ENCODE measurements around the gene ASTE1.
"Not testable (repeated sequence)": the region's sequence is repeated elsewhere in the genome, so short reads cannot be mapped to it uniquely, and the experiment has no call there.

ASTE1 gene

DNA sequence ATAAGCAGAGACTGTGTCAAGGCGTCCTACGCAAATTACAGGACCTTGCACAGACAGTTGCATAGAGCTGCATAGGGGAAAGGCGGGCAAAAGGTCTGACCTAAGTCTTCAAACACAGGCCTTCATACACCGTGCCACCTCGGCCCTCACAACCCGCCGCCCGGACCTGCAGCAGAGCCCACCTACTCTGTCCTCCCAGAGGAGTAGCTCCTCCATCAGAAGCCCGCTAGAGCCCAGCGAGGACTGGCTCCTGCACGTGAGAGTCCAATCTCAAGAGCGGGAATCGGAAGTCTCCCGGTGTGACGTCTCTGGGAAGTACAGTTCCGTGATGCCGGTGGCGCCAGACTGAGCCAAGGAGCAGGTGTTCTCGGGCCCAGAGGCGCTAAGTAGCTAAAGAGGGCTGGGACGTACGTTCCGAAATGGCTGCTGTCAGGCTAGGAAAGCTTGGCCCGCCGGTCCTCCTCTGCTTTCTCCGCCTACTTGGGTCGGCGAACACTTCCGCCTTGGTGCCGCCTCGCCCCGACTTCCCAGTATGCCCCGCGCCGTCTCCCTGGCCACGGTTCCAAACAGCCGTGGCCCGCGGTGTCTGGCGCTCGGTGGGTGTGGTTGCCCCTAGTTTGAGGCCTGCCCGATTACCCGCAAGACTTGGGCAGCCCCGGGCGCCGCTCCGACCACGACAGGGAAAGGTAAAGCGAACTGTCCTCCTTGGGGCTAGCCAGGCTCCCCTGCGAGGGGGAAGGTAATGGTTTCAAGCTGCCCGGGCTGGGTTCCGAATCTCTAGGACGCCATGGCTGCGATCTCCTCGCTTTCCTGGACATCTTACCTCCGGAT is at the start of gene ASTE1, which contains the start of gene NEK11:
TSS of gene ASTE1 (minus strand) at position 505 of the 831 bp plus-strand sequence. CDS start 1,519 bp downstream, outside the sequence.
TSS of gene NEK11 (plus strand) at position 557 of the 831 bp plus-strand sequence. CDS start 2,832 bp downstream, outside the sequence.
- in situ Hi-C loops (cut with MboI; ENCODE audit: low sequenced_read_pairs), result no loop called here

GRCh38 chr3:131075632-131076328 is 49.2 kb upstream of the ASTE1 start:
- in situ Hi-C loops (cut with MboI; ENCODE audit: low sequenced_read_pairs), result no loop called here

DNA sequence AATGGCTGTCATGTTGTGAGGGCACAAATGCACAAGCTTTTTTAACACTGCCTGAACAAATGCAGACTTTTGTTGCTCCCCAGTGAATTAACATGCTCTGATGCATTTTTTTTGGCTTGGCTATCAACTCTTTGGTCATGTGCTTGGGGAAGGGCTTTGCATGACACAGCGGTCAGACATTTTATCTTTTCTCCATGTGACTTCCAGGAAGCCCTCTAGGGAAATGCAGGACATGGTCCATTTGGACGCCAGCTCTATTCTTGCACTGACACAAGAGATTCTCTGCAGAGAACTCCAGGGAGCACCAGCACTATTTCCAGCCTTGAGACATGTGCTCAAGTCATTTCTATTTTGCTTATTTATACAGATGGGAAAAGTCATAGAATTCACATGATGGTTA is 46.2 kb upstream of the ASTE1 start:
- in situ Hi-C loops (cut with MboI; ENCODE audit: low sequenced_read_pairs), result no loop called here

- in situ Hi-C loops (cut with MboI; ENCODE audit: low sequenced_read_pairs), result no loop called here
Observed at GRCh38 chr3:131072099-131072559, 45.5 kb upstream of the ASTE1 start.

- in situ Hi-C loops (cut with MboI; ENCODE audit: low sequenced_read_pairs), result no loop called here
Observed at GRCh38 chr3:131067983-131068382, 41.4 kb upstream of the ASTE1 start.

DNA sequence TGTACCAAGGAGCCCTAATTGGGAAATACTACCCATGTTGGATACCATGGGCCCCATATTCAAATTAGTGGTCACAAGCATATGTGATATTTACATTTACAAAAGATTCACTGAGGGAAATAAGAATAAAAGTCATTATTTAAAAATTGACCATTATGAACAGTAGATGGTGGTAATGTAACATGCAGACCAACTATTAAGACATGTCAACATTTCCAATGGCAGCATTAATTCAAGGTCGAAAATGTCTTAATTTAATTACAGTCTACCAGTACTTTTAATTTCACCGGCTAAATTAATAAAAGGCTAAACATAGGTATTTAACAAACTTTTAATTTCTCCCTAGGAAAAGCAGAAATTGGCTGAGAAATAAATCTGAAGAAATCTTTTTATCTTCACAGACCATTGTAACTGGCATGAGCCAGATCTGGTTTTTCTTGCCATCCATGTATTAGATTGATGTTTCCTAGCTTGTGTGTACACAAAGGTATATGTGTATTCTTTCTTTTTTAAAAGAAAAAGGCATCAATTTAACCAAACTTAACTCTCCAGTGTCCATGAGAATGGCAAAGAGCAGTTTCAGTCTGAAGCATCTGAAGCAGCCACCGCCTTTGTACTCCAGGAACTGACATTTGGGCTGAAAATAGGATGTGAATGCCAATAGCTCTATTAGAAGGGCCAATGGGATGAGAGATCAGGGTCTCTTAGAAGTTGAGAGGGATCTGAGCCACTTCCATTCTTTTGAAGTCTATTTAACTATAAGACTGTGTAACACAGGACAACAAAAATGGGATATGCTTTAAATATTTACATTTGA is 26.6 kb upstream of the ASTE1 start:
- in situ Hi-C loops (cut with MboI; ENCODE audit: low sequenced_read_pairs), result no loop called here

GRCh38 chr3:131050001-131050400 is 23.4 kb upstream of the ASTE1 start:
- in situ Hi-C loops (cut with MboI; ENCODE audit: low sequenced_read_pairs), result no loop called here

- in situ Hi-C loops (cut with MboI; ENCODE audit: low sequenced_read_pairs), result no loop called here
Observed at GRCh38 chr3:131048030-131048429, 21.4 kb upstream of the ASTE1 start.

DNA sequence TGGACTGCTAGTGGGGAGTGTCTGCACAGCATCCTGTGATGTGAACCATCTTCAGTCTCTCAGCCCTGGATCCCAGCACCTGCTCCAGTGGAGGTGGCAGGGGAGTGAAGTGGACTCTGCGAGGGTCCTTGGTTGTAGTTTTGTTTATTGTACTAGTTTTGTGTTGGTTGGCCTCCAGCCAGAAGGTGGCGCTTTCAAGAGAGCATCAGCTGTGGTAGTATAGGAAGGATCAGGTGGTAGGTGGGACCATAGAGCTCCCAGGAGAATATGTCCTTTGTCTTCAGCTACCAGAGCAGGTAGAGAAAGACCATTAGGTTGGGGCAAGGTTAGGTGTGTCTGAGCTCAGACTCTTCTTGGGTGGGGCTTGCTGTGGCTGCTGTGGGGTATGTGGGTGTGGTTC is 21.0 kb upstream of the ASTE1 start:
- in situ Hi-C loops (cut with MboI; ENCODE audit: low sequenced_read_pairs), result no loop called here

- in situ Hi-C loops (cut with MboI; ENCODE audit: low sequenced_read_pairs), result not testable (repeated sequence)
Observed at GRCh38 chr3:131042271-131042985, 15.8 kb upstream of the ASTE1 start.

- in situ Hi-C loops (cut with MboI; ENCODE audit: low sequenced_read_pairs), result no loop called here
Observed at GRCh38 chr3:131038326-131038725, 11.7 kb upstream of the ASTE1 start.

DNA sequence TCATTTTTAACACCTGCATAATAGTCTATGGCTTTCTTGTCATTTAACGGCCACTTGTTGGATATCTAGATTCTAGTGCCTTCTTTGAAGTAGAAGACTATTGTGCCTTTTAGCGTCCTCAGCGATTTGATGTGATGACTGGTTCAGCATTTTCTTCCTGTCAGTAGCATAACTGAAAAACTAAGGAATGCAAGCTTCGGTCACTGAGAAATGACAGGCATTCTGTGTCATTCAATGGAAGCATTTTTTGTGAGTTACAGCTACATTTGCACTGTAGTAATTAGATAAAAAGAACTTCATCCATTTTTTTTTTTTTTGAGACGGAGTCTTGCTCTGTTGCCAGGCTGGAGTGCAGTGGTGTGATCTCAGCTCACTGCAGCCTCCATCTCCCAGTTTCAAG is 10.4 kb upstream of the ASTE1 start:
- in situ Hi-C loops (cut with MboI; ENCODE audit: low sequenced_read_pairs), result no loop called here

DNA sequence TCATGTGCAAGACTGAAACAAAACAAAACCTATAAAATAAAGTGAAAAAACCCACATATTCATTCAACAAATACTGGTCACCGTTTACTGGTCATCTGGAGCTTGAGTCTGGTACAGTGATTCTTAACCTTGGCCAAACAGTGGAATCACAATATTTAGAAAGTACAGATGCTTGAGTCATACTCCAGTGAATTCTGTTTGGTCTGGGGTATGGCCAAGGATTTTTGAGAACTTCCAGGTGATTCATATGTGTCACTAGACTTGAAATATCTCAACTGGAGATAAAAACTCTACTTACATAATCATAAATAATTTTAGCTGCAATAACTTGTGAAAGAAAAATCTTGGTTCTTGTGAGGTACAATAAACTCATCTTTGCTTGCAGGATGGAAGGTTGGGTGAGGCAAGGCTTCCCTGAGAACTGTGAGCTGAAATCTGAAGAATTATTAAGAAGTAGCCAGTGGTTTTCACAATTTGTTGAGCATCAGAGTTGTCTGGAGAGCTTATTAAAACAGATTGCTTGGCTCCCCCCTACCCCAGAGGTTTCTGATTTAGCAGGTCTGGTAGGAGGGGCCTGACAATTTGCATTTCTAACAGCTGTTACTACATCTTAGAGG is 9.7 kb upstream of the ASTE1 start:
- in situ Hi-C loops (cut with MboI; ENCODE audit: low sequenced_read_pairs), result no loop called here

DNA sequence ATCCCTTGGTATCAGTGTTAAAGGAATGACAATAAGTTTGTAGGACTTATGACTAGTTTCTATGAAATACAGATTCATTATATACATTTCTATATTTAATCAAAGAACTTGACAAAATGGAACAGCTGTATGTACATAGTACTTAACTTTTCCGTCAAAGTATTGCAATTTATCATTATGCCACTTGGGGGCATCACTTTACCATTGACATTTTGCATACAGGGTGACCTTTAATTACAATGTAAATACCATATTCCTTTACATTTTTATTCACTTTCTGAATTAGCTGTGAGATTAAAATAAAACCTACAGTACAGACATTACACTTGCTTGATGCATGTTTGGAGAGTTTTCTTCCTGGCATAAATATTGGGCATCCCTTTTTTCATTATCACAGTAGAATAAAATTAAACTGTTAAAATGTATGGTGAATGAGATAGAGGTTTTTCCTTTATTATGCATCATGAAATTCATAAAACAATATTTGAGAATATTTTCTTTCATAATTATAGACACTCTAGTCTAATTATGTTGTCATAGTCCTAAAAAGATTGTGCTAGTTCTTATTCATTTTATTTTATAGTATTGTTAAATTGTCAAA is 7.0 kb upstream of the ASTE1 start:
- in situ Hi-C loops (cut with MboI; ENCODE audit: low sequenced_read_pairs), result no loop called here

DNA sequence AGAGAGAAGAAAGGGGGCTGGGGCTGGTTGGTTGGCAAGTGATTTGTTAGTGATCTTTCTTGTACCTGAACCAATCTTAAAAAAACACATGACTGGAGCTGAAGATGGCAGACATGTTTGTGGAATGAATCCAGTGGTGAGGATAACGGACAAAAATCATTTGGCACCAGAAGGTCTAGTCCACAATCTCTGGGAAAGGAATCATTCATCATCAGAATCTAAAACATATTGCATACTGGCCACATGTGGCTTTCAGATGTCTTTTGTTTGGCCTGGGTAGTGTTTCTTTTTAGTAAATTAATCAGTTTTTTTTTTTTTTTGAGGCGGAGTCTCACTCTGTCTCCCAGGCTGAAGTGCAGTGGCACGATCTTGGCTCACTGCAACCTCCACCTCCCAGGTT is 5.0 kb upstream of the ASTE1 start:
- in situ Hi-C loops (cut with MboI; ENCODE audit: low sequenced_read_pairs), result no loop called here

GRCh38 chr3:131028844-131029243 is 2.2 kb upstream of the ASTE1 start:
- in situ Hi-C loops (cut with MboI; ENCODE audit: low sequenced_read_pairs), result no loop called here

- in situ Hi-C loops (cut with MboI; ENCODE audit: low sequenced_read_pairs), result no loop called here
Observed at GRCh38 chr3:131025539-131025938, 1.1 kb downstream of the ASTE1 start.

DNA sequence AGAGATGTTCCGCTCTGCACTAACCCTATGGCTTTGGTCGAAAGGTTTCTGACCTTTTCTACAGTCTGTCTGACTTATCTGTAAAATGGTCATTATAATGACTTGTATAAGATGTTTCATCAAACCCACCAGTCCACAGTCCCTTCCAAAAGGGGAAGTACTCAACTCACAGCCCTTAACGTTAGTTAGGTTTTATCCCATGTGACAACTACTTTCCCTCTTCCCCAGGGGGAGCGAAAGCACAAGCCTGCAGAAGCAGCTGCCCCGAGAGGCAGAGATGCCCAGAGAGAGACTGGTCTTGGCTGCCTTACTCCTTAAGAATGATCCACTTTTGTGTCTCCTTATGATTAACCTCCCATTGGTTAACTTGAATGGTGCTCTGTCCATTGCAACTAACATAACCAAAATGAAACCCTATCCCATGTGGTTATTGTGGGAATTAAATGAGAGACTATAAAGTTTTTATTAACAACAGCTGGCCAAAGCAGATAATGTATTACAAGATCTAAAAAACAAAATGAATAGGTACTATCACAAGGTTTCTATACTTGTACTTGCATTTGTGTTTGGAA is 6.4 kb downstream of the ASTE1 start:
- in situ Hi-C loops (cut with MboI; ENCODE audit: low sequenced_read_pairs), result no loop called here

- in situ Hi-C loops (cut with MboI; ENCODE audit: low sequenced_read_pairs), result no loop called here
Observed at GRCh38 chr3:131018970-131019369, 7.7 kb downstream of the ASTE1 start.

Measured in hTERT RPE-1 (cell line).